ENCODE results near the gene ATXN7L3.

- TF ChIP-seq POLR2A (IDR thresholded peaks at IDR 0.05): no peak
- TF ChIP-seq, protein P1, sequence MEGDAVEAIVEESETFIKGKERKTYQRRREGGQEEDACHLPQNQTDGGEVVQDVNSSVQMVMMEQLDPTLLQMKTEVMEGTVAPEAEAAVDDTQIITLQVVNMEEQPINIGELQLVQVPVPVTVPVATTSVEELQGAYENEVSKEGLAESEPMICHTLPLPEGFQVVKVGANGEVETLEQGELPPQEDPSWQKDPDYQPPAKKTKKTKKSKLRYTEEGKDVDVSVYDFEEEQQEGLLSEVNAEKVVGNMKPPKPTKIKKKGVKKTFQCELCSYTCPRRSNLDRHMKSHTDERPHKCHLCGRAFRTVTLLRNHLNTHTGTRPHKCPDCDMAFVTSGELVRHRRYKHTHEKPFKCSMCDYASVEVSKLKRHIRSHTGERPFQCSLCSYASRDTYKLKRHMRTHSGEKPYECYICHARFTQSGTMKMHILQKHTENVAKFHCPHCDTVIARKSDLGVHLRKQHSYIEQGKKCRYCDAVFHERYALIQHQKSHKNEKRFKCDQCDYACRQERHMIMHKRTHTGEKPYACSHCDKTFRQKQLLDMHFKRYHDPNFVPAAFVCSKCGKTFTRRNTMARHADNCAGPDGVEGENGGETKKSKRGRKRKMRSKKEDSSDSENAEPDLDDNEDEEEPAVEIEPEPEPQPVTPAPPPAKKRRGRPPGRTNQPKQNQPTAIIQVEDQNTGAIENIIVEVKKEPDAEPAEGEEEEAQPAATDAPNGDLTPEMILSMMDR (IDR thresholded peaks at IDR 0.05): no peak
- TF ChIP-seq POLR2AphosphoS5 (IDR thresholded peaks at IDR 0.05): no peak
These were observed 47.8 kb upstream of the ATXN7L3 start for GRCh38 chr17:44247440-44247841.
